ENCODE data around the gene ERBB4.

GRCh38 chr2:212484563-212485080 lies 54.0 kb downstream of the ERBB4 start:
- TF ChIP-seq CTCF (IDR thresholded peaks at IDR 0.05) (no peak), POLR2AphosphoS5 (IDR thresholded peaks at IDR 0.05) (no peak), POLR2A (IDR thresholded peaks at IDR 0.05) (no peak)
